GM13976 (cell line): ENCODE data around the gene MALRD1.

Experiments
- DNase-seq: peaks from one replicate; pipeline ENCODE4 v3.0.0; 2012; ENCODE audit warnings: low spot score
- in situ Hi-C: fragments of 300-500 bp; cut with MboI; formaldehyde crosslinking; loops from one replicate; pipeline ENCODE4 v1.12.0; 2022; ENCODE audit warnings: low sequenced_read_pairs, mixed read lengths, inconsistent platforms; ENCODE audit not compliant: unreplicated experiment
- TF ChIP-seq, protein P1 (sequence below): IDR thresholded peaks from 2 replicates; pipeline ENCODE4 v1.5.1; 2012; ENCODE audit warnings: borderline replicate concordance, mild to moderate bottlenecking; ENCODE audit not compliant: insufficient read depth; ENCODE audit errors: extremely low read depth, missing control alignments, control extremely low read depth

MALRD1 gene

DNA sequence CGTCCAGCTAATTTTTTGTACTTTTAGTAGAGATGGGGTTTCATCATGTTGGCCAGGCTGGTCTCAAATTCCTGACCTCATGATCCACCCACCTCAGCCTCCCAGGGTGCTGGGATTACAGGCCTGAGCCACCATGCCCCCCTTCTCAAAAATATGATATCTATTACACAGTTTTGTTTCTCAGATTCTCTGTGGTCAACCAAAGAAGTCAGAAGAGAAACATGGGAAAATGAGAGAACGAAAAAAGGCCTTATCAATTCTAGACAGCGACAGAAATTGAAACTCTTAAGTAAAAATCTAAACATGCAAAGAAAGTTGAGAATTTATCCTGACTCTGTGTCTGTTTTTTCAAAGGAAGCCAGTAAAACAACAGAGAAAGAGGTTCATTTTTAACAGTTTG lies 483.8 kb downstream of the MALRD1 start:
- no peak for DNase-seq
- in situ Hi-C loops, result no loop called here
- TF ChIP-seq, protein P1, sequence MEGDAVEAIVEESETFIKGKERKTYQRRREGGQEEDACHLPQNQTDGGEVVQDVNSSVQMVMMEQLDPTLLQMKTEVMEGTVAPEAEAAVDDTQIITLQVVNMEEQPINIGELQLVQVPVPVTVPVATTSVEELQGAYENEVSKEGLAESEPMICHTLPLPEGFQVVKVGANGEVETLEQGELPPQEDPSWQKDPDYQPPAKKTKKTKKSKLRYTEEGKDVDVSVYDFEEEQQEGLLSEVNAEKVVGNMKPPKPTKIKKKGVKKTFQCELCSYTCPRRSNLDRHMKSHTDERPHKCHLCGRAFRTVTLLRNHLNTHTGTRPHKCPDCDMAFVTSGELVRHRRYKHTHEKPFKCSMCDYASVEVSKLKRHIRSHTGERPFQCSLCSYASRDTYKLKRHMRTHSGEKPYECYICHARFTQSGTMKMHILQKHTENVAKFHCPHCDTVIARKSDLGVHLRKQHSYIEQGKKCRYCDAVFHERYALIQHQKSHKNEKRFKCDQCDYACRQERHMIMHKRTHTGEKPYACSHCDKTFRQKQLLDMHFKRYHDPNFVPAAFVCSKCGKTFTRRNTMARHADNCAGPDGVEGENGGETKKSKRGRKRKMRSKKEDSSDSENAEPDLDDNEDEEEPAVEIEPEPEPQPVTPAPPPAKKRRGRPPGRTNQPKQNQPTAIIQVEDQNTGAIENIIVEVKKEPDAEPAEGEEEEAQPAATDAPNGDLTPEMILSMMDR, result no peak

- in situ Hi-C loops, result no loop called here
- TF ChIP-seq, protein P1, result no peak
Measured at GRCh38 chr10:19541299-19541698, 492.7 kb downstream of the MALRD1 start.

GRCh38 chr10:19546224-19546623 lies 497.6 kb downstream of the MALRD1 start:
- no peak for DNase-seq

More at GRCh38 chr10:19541299-19541698, 492.7 kb downstream of the MALRD1 start:
- no peak for DNase-seq

DNA sequence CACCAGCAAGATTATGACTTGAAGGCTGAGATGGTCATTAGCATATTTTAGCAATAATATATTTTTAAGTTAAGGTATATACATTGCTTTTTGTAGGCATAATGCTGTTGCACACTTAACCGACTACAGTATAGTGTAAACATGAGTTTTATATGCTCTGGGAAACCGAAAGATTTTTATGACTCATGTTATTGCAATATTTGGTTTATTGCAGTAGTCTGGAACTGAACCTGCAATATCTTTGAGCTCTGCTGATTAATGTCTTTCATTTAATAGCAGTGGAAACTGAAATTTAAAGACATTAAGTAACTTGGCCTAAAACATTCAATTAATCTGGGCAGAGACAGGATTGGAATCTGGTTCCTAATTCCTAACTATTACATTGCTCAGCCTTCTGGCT lies 500.9 kb downstream of the MALRD1 start:
- in situ Hi-C loops, result no loop called here
- no peak for DNase-seq
- TF ChIP-seq, protein P1, result no peak

More at GRCh38 chr10:19546224-19546623, 497.6 kb downstream of the MALRD1 start:
- TF ChIP-seq, protein P1, result no peak
- in situ Hi-C loops, result no loop called here

DNA sequence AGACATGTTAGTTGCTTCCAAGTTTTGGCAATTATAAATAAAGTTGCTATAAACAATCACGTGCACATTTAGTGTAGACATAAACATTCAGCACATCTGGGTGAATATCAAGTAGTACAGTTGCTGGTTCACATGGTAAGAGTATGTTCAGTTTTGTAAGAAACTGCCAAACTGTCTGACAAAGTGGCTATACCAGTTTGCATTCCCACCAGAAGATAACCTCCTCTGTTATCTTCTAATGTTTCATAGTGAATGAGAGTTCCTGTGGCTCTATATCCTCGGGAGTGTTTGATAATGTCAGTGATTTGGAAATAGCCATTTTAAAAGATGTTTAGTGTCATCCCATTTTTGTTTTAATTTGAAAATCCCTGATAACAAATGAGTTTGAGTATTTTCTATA lies 508.1 kb downstream of the MALRD1 start:
- in situ Hi-C loops, result no loop called here
- TF ChIP-seq, protein P1, result no peak
- DNase-seq, result no peak

DNA sequence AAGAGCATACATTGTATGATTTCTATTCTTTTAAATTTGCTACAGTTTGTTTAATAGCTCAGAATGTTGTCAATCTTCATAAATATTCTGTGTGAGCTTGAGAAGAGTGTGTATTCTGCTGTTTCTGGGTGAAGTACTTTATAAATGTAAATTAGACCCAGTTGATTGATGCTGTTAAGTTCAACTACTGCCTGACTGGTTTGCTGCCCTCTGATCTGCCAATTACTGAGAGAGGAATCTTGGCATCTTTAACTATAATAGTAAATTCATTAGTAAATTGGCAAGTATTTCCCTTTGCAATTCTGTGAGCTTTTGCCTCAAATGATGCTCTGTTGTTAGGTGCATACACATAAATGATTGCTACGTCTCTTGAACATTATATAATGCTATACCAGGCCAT lies 512.6 kb downstream of the MALRD1 start:
- in situ Hi-C loops, result no loop called here
- TF ChIP-seq, protein P1, result no peak
- DNase-seq, result no peak

GRCh38 chr10:19563388-19564141 lies 515.0 kb downstream of the MALRD1 start:
- in situ Hi-C loops, result no loop called here
- TF ChIP-seq, protein P1, result no peak
- DNase-seq, result no peak
